ENCODE data around the gene TIMM13. TPM values are rescaled to one million over a fixed set of nuclear protein-coding genes. Genes with fewer than 3 reads are reported as not detected.
A peak's percentile ranks its signal among the peaks of the same experiment; 100 is the strongest.
"Not testable (repeated sequence)": the region's sequence is repeated elsewhere in the genome, so short reads cannot be mapped to it uniquely, and the experiment has no call there.

The TIMM13 gene
- total RNA-seq, 1 donor, result 24.2 TPM

DNA sequence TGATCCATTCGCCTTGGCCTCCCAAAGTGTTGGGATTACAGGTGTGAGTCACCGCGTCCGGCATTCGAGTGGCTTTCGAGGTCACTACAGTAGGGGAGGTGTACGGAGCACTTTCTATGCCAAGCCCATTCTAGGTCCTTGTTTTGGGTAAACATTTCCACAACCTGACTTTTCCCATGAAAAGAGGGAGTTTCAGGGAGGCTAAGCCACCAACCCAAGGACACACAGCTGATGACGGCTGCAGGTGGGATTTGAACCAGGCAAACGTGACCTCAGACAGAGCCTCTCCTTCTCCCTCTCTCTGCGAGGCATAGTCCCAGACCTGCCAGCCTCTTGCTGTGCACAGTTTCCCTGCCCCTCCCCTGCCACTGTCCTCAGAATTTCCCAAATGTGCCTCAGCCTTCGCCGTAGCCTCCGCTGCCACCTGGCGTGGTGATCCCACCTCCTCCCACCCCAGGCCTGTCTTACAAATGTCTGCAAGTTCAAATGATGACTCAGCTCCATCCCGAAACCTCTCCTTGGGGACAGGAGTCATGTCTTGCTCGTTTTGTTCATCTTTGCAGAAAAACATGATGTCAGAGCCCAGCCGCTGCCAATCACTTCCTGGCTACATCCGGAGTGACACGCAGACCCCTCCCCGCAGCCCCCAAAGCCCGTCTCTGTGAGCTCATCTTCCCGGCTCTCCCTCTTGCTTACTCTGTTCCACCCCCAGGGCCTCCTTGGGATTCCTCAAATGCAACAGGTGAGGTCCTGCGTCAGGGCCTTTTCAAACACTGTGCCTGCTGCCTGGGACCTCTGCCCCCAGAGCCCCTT lies 41.9 kb upstream of the TIMM13 start:
- peak; percentile 41 for DNase-seq (ENCODE audit: low read depth)
- TF ChIP-seq CTCF (IDR thresholded peaks at IDR 0.05; ENCODE audit: insufficient read depth, low read depth, low read length), result no peak
- H3K4me3 ChIP-seq (ENCODE audit: low read depth, low read length), result no peak overlapping the region

GRCh38 chr19:2468596-2468995 lies 41.2 kb upstream of the TIMM13 start:
- no peak for TF ChIP-seq CTCF (IDR thresholded peaks at IDR 0.05; ENCODE audit: insufficient read depth, low read depth, low read length)
- H3K4me3 ChIP-seq (ENCODE audit: low read depth, low read length), result no peak overlapping the region
- DNase-seq (ENCODE audit: low read depth), result no peak

DNA sequence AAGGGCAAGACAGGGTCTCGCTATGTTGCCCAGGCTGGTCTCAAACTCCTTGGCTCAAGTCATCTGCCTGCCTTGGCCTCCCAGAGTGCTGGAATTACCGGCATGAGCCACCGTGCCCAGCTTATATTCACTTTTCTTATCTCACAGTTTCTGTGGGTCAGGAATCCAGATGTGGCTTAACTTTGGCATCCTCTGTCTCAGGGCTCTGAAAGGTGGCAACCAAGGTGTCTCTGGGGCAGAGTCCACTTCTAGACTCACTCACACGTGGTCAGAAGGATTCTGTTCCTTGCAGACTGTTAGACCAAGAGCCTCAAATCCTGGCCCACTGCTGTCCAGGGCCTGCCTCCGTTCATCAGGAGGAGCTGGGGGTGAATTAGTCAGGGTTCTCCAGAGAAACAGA lies 37.0 kb upstream of the TIMM13 start:
- TF ChIP-seq CTCF (IDR thresholded peaks at IDR 0.05; ENCODE audit: insufficient read depth, low read depth, low read length), result no peak
- H3K4me3 ChIP-seq (ENCODE audit: low read depth, low read length), result no peak overlapping the region
- DNase-seq (ENCODE audit: low read depth), result no peak

GRCh38 chr19:2463694-2464093 lies 36.3 kb upstream of the TIMM13 start:
- not testable (repeated sequence) for H3K4me3 ChIP-seq (ENCODE audit: low read depth, low read length); DNase-seq (ENCODE audit: low read depth)

DNA sequence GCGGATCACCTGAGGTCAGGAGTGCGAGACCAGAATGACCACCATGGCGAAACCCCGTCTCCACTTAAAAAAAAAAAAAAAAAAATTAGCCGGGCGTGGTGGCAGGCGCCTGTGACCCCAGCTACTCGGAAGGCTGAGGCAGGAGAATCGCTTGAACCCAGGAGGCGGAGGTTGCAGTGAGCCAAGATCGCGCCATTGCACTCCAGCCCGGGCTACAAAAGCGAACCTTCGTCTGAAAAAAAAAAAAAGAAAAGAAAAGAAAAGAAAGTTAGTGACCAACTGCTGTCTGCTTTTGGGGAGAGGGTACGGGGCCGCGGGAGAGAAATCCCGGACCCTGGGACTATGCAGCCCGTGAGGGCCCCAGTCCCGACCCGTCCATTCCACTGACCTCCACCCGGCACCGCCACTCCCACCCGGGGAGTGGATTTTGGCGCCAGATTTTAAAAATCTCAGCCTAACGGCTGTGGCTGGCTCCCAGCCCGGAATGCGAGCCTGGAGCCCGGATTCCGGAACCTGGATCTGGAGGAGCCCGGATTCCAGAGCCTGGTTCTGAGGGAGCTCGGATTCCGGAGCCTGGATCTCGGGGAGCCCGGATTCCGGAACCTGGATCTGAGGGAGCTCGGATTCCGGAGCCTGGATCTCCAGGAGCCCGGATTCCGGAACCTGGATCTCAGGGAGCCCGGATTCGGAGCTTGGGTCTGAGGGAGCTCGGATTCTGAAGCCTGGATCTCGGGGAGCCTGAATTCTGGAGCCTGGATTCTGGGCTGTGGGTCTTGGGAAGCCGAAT lies 35.4 kb upstream of the TIMM13 start:
- peak overlapping the region; percentile 78 for H3K4me3 ChIP-seq (ENCODE audit: low read depth, low read length)
- no peak for TF ChIP-seq CTCF (IDR thresholded peaks at IDR 0.05; ENCODE audit: insufficient read depth, low read depth, low read length)
- DNase-seq (ENCODE audit: low read depth), result peak; percentile 96

GRCh38 chr19:2461751-2462634 lies 34.6 kb upstream of the TIMM13 start:
- DNase-seq (ENCODE audit: low read depth), result peak; percentile 36
- TF ChIP-seq CTCF (IDR thresholded peaks at IDR 0.05; ENCODE audit: insufficient read depth, low read depth, low read length), result peak; percentile 16
- peak overlapping the region; percentile 78 for H3K4me3 ChIP-seq (ENCODE audit: low read depth, low read length)
